ENCODE results near the gene SRRT. TPM values are rescaled to one million over a fixed set of nuclear protein-coding genes. Genes with fewer than 3 reads are reported as not detected.
A peak's percentile ranks its signal among the peaks of the same experiment; 100 is the strongest.

Gene SRRT
- total and polyA plus RNA-seq, 7 donors, result 31.8 to 106 (median 45.6) TPM

- H3K9me3 ChIP-seq, result no peaks in the 10 kb centered on the region
- peaks cover 0 to 38% (median 34%) of the 10 kb centered on the region in 4 donors for H3K4me1 ChIP-seq
- DNase-seq, result no peak
- peak overlapping the region; percentile 73 to 89 (median 82) for H3K4me3 ChIP-seq
- peaks cover 0 to 30% (median 23%) of the 10 kb centered on the region in 4 donors for H3K36me3 ChIP-seq
- no peaks in the 10 kb centered on the region for H3K27me3 ChIP-seq
- H3K27ac ChIP-seq, result peak overlapping the region; percentile 95 to 97 (median 96)
- peak in 1 of 4 donors; percentile 12 for TF ChIP-seq POLR2AphosphoS5 (IDR thresholded peaks at IDR 0.05)
- TF ChIP-seq, protein P1, sequence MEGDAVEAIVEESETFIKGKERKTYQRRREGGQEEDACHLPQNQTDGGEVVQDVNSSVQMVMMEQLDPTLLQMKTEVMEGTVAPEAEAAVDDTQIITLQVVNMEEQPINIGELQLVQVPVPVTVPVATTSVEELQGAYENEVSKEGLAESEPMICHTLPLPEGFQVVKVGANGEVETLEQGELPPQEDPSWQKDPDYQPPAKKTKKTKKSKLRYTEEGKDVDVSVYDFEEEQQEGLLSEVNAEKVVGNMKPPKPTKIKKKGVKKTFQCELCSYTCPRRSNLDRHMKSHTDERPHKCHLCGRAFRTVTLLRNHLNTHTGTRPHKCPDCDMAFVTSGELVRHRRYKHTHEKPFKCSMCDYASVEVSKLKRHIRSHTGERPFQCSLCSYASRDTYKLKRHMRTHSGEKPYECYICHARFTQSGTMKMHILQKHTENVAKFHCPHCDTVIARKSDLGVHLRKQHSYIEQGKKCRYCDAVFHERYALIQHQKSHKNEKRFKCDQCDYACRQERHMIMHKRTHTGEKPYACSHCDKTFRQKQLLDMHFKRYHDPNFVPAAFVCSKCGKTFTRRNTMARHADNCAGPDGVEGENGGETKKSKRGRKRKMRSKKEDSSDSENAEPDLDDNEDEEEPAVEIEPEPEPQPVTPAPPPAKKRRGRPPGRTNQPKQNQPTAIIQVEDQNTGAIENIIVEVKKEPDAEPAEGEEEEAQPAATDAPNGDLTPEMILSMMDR (IDR thresholded peaks at IDR 0.05), result no peak
- WGBS, 2 donors, result 44 to 51% methylated on average over 27 of the region's 27 CpGs
- intact Hi-C loops (cut with DNase I), result loop anchor here (5.0 to 10.0 kb wide), 2 partner anchors 161 to 393 kb away; partner anchors contain the start of genes POP7 and TSC22D4
These were observed 7.0 kb upstream of the SRRT start for GRCh38 chr7:100867776-100868485.

GRCh38 chr7:100873599-100874299 is 1.2 kb upstream of the SRRT start:
- Histone ChIP-seq H3K27me3 (no peaks in the 10 kb centered on the region), H3K9me3 (no peaks in the 10 kb centered on the region), H3K4me1 (peaks cover 0 to 49% (median 37%) of the 10 kb centered on the region in 4 donors), H3K36me3 (peaks cover 0 to 58% (median 27%) of the 10 kb centered on the region in 4 donors), H3K27ac (peak overlapping the region; percentile 93 to 97 (median 96)), H3K4me3 (peak overlapping the region; percentile 91 to 99 (median 95))
- DNase-seq, result no peak
- intact Hi-C loops (cut with DNase I), result loop anchor here (10.0 kb wide), 1 partner anchor 259 kb away; the partner anchor contains the start of gene MOSPD3
- 94 to 95% methylated on average over 10 of the region's 10 CpGs for WGBS, 2 donors
- TF ChIP-seq POLR2A (IDR thresholded peaks at IDR 0.05), result no peak
- TF ChIP-seq, protein P1 (IDR thresholded peaks at IDR 0.05), result no peak
- no peak for TF ChIP-seq EP300 (IDR thresholded peaks at IDR 0.05)
- no peak for TF ChIP-seq POLR2AphosphoS5 (IDR thresholded peaks at IDR 0.05)

- TF ChIP-seq EP300 (IDR thresholded peaks at IDR 0.05), result no peak
- no peak for TF ChIP-seq POLR2A (IDR thresholded peaks at IDR 0.05)
- no peak for TF ChIP-seq POLR2AphosphoS5 (IDR thresholded peaks at IDR 0.05)
- TF ChIP-seq, protein P1 (IDR thresholded peaks at IDR 0.05), result no peak
- peaks cover 0 to 44% (median 32%) of the 10 kb centered on the region in 4 donors for H3K4me1 ChIP-seq
- DNase-seq, result no peak
- H3K9me3 ChIP-seq, result no peaks in the 10 kb centered on the region
- peaks cover 0 to 62% (median 29%) of the 10 kb centered on the region in 4 donors for H3K36me3 ChIP-seq
- intact Hi-C loops (cut with DNase I), result loop anchor here (10.0 kb wide), 1 partner anchor 259 kb away; the partner anchor contains the start of gene MOSPD3
- no peaks in the 10 kb centered on the region for H3K27me3 ChIP-seq
- H3K4me3 ChIP-seq, result peak overlapping the region; percentile 91 to 99 (median 95)
- peak overlapping the region; percentile 93 to 97 (median 96) for H3K27ac ChIP-seq
- 64 to 69% methylated on average over 8 of the region's 8 CpGs for WGBS, 2 donors
These were observed 665 bp upstream of the SRRT start for GRCh38 chr7:100874300-100874576.

DNA sequence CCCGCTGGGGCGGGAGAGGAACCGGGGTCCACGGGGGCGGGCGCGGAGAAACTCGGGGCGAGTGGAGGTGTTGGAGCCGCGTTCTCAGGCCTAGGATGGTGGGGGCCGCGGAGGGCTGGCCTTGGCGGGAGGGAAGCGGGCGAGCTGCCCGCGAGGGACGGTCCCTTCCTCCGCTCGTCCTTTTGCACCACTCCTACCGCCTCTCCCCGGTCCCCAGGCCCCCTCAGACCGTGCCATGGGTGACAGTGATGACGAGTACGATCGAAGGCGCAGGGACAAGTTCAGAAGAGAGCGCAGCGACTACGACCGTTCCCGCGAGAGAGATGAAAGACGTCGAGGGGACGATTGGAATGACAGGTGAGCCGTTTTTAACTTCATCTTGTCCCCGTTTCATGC is 451 bp downstream of the SRRT start:
- 0% methylated on average over 39 of the region's 39 CpGs for WGBS, 2 donors
- Histone ChIP-seq H3K36me3 (peaks cover 0 to 58% (median 25%) of the 10 kb centered on the region in 4 donors), H3K4me3 (peak overlapping the region; percentile 91 to 99 (median 95)), H3K4me1 (peaks cover 0 to 38% (median 32%) of the 10 kb centered on the region in 4 donors), H3K27ac (peak overlapping the region; percentile 93 to 97 (median 96)), H3K27me3 (no peaks in the 10 kb centered on the region), H3K9me3 (no peaks in the 10 kb centered on the region)
- TF ChIP-seq POLR2A (IDR thresholded peaks at IDR 0.05), result no peak
- TF ChIP-seq, protein P1 (IDR thresholded peaks at IDR 0.05), result no peak
- TF ChIP-seq POLR2AphosphoS5 (IDR thresholded peaks at IDR 0.05), result no peak
- TF ChIP-seq EP300 (IDR thresholded peaks at IDR 0.05), result no peak
- intact Hi-C loops (cut with DNase I), result loop anchor here (10.0 kb wide), 1 partner anchor 261 kb away; the partner anchor contains the start of gene MOSPD3
- DNase-seq, result peak; percentile 82

Data from sigmoid colon (tissue), 7 donors.